Trophoblast cell (in vitro differentiated cells and primary cell): ENCODE measurements around the gene MPP1.

Source experiments
- DNase-seq, 2 donors: peaks; one replicate each; pipeline ENCODE4 v3.0.0-alpha.2; 2016
- H2AFZ ChIP-seq: 2 replicates; pipeline ENCODE4 v1.6.1; 2013; ENCODE audit warnings: low read length, moderate library complexity, mild to moderate bottlenecking; ENCODE audit not compliant: insufficient read depth, poor library complexity
- H2AK5ac ChIP-seq: 2 replicates; pipeline ENCODE4 v1.6.1; 2013; ENCODE audit warnings: mild to moderate bottlenecking, low read length
- H2BK120ac ChIP-seq: 2 replicates; pipeline ENCODE4 v1.6.1; 2013; ENCODE audit warnings: low read length, mild to moderate bottlenecking, moderate library complexity; ENCODE audit not compliant: insufficient read depth, poor library complexity
- H2BK12ac ChIP-seq: 2 replicates; pipeline ENCODE4 v1.6.1; 2013; ENCODE audit warnings: mild to moderate bottlenecking, low read length, moderate library complexity
- H2BK5ac ChIP-seq: 2 replicates; pipeline ENCODE4 v1.6.1; 2013; ENCODE audit warnings: low read length, low read depth, moderate library complexity, mild to moderate bottlenecking; ENCODE audit not compliant: poor library complexity
- H3K14ac ChIP-seq: 2 replicates; pipeline ENCODE4 v1.6.1; 2013; ENCODE audit warnings: mild to moderate bottlenecking, low read length
- H3K18ac ChIP-seq: 2 replicates; pipeline ENCODE4 v1.6.1; 2013; ENCODE audit warnings: mild to moderate bottlenecking, low read length
- H3K23ac ChIP-seq: 2 replicates; pipeline ENCODE4 v1.6.1; 2013; ENCODE audit warnings: low read length
- H3K27ac ChIP-seq: 2 replicates; pipeline ENCODE4 v1.5.1; 2013; ENCODE audit warnings: low read depth, mild to moderate bottlenecking, inconsistent platforms, low read length, moderate library complexity
- H3K27me3 ChIP-seq: 2 replicates; pipeline ENCODE4 v1.6.1; 2013; ENCODE audit warnings: inconsistent platforms, mild to moderate bottlenecking, low read length, moderate library complexity; ENCODE audit not compliant: insufficient read depth
- H3K36me3 ChIP-seq, 2 experiments: 1 replicate in 1 of 2; 2 replicates in 1 of 2; pipeline ENCODE4 v1.6.1; 2013; ENCODE audit warnings: low read length in 2 of 2, mild to moderate bottlenecking in 2 of 2, moderate library complexity in 1 of 2; ENCODE audit not compliant: insufficient read depth in 2 of 2, control insufficient read depth in 1 of 2
- H3K4ac ChIP-seq: 2 replicates; pipeline ENCODE4 v1.6.1; 2013; ENCODE audit warnings: low read depth, mild to moderate bottlenecking, low read length, moderate library complexity
- H3K4me1 ChIP-seq, 2 experiments: 1 replicate in 1 of 2; 2 replicates in 1 of 2; pipeline ENCODE4 v1.6.1; 2013; ENCODE audit warnings: low read length in 2 of 2, mild to moderate bottlenecking in 2 of 2, moderate library complexity in 1 of 2; ENCODE audit not compliant: insufficient read depth in 2 of 2, control insufficient read depth in 1 of 2
- H3K4me2 ChIP-seq: 2 replicates; pipeline ENCODE4 v1.6.1; 2013; ENCODE audit warnings: inconsistent platforms, mild to moderate bottlenecking, low read length, moderate library complexity
- H3K4me3 ChIP-seq: 2 replicates; pipeline ENCODE4 v1.5.1; 2013; ENCODE audit warnings: mild to moderate bottlenecking, low read depth, low read length, inconsistent platforms
- H3K79me1 ChIP-seq: one replicate; pipeline ENCODE4 v1.6.1; 2013; ENCODE audit warnings: low read length
- H3K79me2 ChIP-seq: 2 replicates; pipeline ENCODE4 v1.6.1; 2013; ENCODE audit warnings: low read length, mild to moderate bottlenecking; ENCODE audit not compliant: control insufficient read depth, insufficient read depth, poor library complexity
- H3K9ac ChIP-seq: 2 replicates; pipeline ENCODE4 v1.6.1; 2013; ENCODE audit warnings: mild to moderate bottlenecking, low read length
- H3K9me3 ChIP-seq: 2 replicates; pipeline ENCODE4 v1.6.1; 2013; ENCODE audit warnings: low read depth, mild to moderate bottlenecking, control low read depth, inconsistent platforms, low read length; ENCODE audit not compliant: insufficient read depth
- H4K12ac ChIP-seq: 2 replicates; pipeline ENCODE4 v1.6.1; 2013; ENCODE audit warnings: low read depth, mild to moderate bottlenecking, low read length, moderate library complexity
- H4K8ac ChIP-seq: 2 replicates; pipeline ENCODE4 v1.6.1; 2013; ENCODE audit warnings: low read depth, mild to moderate bottlenecking, low read length, moderate library complexity
- H4K91ac ChIP-seq: one replicate; pipeline ENCODE4 v1.6.1; 2013; ENCODE audit warnings: low read depth, mild to moderate bottlenecking, low read length, moderate library complexity
- WGBS: extraction: QIAGEN DNeasy Blood & Tissue Kit; methylation state at CpG from one replicate; pipeline ENCODE4 v1.1.7; 2013; ENCODE audit warnings: missing lambda C conversion rate; ENCODE audit not compliant: insufficient read length, insufficient coverage; ENCODE audit errors: extremely low coverage; 5-methylcytosine and 5-hydroxymethylcytosine counted together

MPP1 gene

GRCh38 chrX:154779261-154779660 lies 26.0 kb downstream of the MPP1 start:
- no peaks in the 10 kb centered on the region for H3K27me3 ChIP-seq
- no peak overlapping the region for H2BK5ac ChIP-seq
- H4K91ac ChIP-seq, result no peak overlapping the region
- H3K18ac ChIP-seq, result no peak overlapping the region
- H3K36me3 ChIP-seq, result peaks cover 31 to 39% of the 10 kb centered on the region in 2 experiments
- H3K4me3 ChIP-seq, result no peak overlapping the region
- H3K4ac ChIP-seq, result no peak overlapping the region
- H3K27ac ChIP-seq, result no peak overlapping the region
- H3K9ac ChIP-seq, result no peak overlapping the region
- H3K14ac ChIP-seq, result no peak overlapping the region
- H2AK5ac ChIP-seq, result no peak overlapping the region
- H4K12ac ChIP-seq, result no peak overlapping the region
- no peak overlapping the region for H2BK120ac ChIP-seq
- H2AFZ ChIP-seq, result no peak overlapping the region
- no peaks in the 10 kb centered on the region for H3K79me2 ChIP-seq
- no CpG with 5 or more reads among the region's 4 CpGs for WGBS
- H3K4me2 ChIP-seq, result no peak overlapping the region
- H3K4me1 ChIP-seq, result no peaks in the 10 kb centered on the region
- DNase-seq, result peak; percentile 67 to 79
- H2BK12ac ChIP-seq, result no peak overlapping the region
- no peak overlapping the region for H3K23ac ChIP-seq
- no peak overlapping the region for H4K8ac ChIP-seq
- H3K79me1 ChIP-seq, result no peaks in the 10 kb centered on the region
- H3K9me3 ChIP-seq, result no peaks in the 10 kb centered on the region

- H3K79me2 ChIP-seq, result no peaks in the 10 kb centered on the region
- H4K91ac ChIP-seq, result no peak overlapping the region
- H3K36me3 ChIP-seq, result peaks cover 36 to 47% of the 10 kb centered on the region in 2 experiments
- DNase-seq, result no peak
- no peaks in the 10 kb centered on the region for H3K9me3 ChIP-seq
- H2BK5ac ChIP-seq, result no peak overlapping the region
- H3K23ac ChIP-seq, result no peak overlapping the region
- no peak overlapping the region for H3K4me3 ChIP-seq
- no peak overlapping the region for H3K27ac ChIP-seq
- H2BK120ac ChIP-seq, result no peak overlapping the region
- no peak overlapping the region for H3K4ac ChIP-seq
- no peaks in the 10 kb centered on the region for H3K4me1 ChIP-seq
- H3K9ac ChIP-seq, result no peak overlapping the region
- no peak overlapping the region for H2AFZ ChIP-seq
- H4K8ac ChIP-seq, result no peak overlapping the region
- no peak overlapping the region for H2BK12ac ChIP-seq
- H4K12ac ChIP-seq, result no peak overlapping the region
- H3K14ac ChIP-seq, result no peak overlapping the region
- no peak overlapping the region for H3K18ac ChIP-seq
- no peak overlapping the region for H2AK5ac ChIP-seq
- no peak overlapping the region for H3K4me2 ChIP-seq
- no CpG with 5 or more reads among the region's 2 CpGs for WGBS
- no peaks in the 10 kb centered on the region for H3K27me3 ChIP-seq
- no peaks in the 10 kb centered on the region for H3K79me1 ChIP-seq
Measured at GRCh38 chrX:154776753-154777152, 28.5 kb downstream of the MPP1 start.

GRCh38 chrX:154775419-154776349 lies 29.6 kb downstream of the MPP1 start:
- no peak overlapping the region for H3K18ac ChIP-seq
- no peak overlapping the region for H3K9ac ChIP-seq
- no peak overlapping the region for H2AFZ ChIP-seq
- no peaks in the 10 kb centered on the region for H3K79me2 ChIP-seq
- no peaks in the 10 kb centered on the region for H3K9me3 ChIP-seq
- WGBS, result no CpG with 5 or more reads among the region's 15 CpGs
- H4K12ac ChIP-seq, result no peak overlapping the region
- no peak overlapping the region for H3K4me3 ChIP-seq
- H2AK5ac ChIP-seq, result no peak overlapping the region
- no peak overlapping the region for H3K4me2 ChIP-seq
- H3K27ac ChIP-seq, result no peak overlapping the region
- no peak overlapping the region for H2BK5ac ChIP-seq
- H3K4me1 ChIP-seq, result no peaks in the 10 kb centered on the region
- peaks cover 33 to 48% of the 10 kb centered on the region in 2 experiments for H3K36me3 ChIP-seq
- no peaks in the 10 kb centered on the region for H3K79me1 ChIP-seq
- H3K14ac ChIP-seq, result no peak overlapping the region
- H3K27me3 ChIP-seq, result no peaks in the 10 kb centered on the region
- DNase-seq, result no peak
- H2BK12ac ChIP-seq, result no peak overlapping the region
- no peak overlapping the region for H3K23ac ChIP-seq
- H2BK120ac ChIP-seq, result no peak overlapping the region
- no peak overlapping the region for H3K4ac ChIP-seq
- H4K91ac ChIP-seq, result no peak overlapping the region
- no peak overlapping the region for H4K8ac ChIP-seq

GRCh38 chrX:154774622-154775021 lies 30.7 kb downstream of the MPP1 start:
- Histone ChIP-seq H3K14ac (no peak overlapping the region), H2BK12ac (no peak overlapping the region), H3K4ac (no peak overlapping the region), H2BK120ac (no peak overlapping the region), H4K8ac (no peak overlapping the region), H4K91ac (no peak overlapping the region), H2AFZ (no peak overlapping the region), H4K12ac (no peak overlapping the region), H3K9ac (no peak overlapping the region), H3K27ac (no peak overlapping the region), H3K79me2 (no peaks in the 10 kb centered on the region), H3K9me3 (no peaks in the 10 kb centered on the region), H3K18ac (no peak overlapping the region), H3K27me3 (no peaks in the 10 kb centered on the region), H3K4me3 (no peak overlapping the region), H2BK5ac (no peak overlapping the region), H3K79me1 (no peaks in the 10 kb centered on the region), H3K4me2 (no peak overlapping the region), H3K23ac (no peak overlapping the region), H3K4me1 (no peaks in the 10 kb centered on the region), H3K36me3 (peaks cover 35 to 52% of the 10 kb centered on the region in 2 experiments), H2AK5ac (no peak overlapping the region)
- DNase-seq, result no peak
- no CpG with 5 or more reads among the region's 5 CpGs for WGBS
